ENCODE measurements around the gene RHOT2.
"Not testable (repeated sequence)": the region's sequence is repeated elsewhere in the genome, so short reads cannot be mapped to it uniquely, and the experiment has no call there.

RHOT2 gene

DNA sequence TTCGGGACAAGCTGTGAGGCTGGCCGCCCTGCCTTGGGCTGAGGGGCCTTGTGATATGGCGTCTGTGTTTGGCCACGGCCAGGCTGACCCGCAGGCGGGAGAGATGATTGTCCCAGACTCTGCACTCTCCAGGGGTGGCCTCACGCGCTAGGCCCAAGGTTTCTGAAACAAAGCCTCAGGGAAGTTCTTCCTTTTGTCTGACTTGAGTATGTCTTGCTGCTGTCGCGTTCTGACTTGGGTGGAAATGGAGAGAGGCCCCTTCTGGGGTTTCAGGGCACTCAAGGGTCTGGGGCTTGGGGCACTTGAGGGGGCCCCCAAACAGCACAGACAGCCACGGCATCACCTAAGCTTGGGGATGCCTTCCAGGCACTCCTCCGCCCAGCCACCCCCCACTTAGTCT lies 43.2 kb downstream of the RHOT2 start:
- TF ChIP-seq, protein P1, sequence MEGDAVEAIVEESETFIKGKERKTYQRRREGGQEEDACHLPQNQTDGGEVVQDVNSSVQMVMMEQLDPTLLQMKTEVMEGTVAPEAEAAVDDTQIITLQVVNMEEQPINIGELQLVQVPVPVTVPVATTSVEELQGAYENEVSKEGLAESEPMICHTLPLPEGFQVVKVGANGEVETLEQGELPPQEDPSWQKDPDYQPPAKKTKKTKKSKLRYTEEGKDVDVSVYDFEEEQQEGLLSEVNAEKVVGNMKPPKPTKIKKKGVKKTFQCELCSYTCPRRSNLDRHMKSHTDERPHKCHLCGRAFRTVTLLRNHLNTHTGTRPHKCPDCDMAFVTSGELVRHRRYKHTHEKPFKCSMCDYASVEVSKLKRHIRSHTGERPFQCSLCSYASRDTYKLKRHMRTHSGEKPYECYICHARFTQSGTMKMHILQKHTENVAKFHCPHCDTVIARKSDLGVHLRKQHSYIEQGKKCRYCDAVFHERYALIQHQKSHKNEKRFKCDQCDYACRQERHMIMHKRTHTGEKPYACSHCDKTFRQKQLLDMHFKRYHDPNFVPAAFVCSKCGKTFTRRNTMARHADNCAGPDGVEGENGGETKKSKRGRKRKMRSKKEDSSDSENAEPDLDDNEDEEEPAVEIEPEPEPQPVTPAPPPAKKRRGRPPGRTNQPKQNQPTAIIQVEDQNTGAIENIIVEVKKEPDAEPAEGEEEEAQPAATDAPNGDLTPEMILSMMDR (IDR thresholded peaks at IDR 0.05; ENCODE audit: low read depth, low read length, missing control alignments) = no peak
- in situ Hi-C loops (cut with HindIII; ENCODE audit: low pct_ligation_motif_present, low sequenced_read_pairs) = loop anchor here (25.0 kb wide), 1 partner anchor 276 kb away; the partner anchor contains the start of gene SOX8
- no peak for DNase-seq
- no peak overlapping the region for H3K4me3 ChIP-seq (ENCODE audit: low read depth, low read length)
- no peaks in the 10 kb centered on the region for H3K36me3 ChIP-seq (replicated peaks)
- no peak overlapping the region for H3K27ac ChIP-seq
- H3K27me3 ChIP-seq (replicated peaks) = peaks cover 16% of the 10 kb centered on the region

DNA sequence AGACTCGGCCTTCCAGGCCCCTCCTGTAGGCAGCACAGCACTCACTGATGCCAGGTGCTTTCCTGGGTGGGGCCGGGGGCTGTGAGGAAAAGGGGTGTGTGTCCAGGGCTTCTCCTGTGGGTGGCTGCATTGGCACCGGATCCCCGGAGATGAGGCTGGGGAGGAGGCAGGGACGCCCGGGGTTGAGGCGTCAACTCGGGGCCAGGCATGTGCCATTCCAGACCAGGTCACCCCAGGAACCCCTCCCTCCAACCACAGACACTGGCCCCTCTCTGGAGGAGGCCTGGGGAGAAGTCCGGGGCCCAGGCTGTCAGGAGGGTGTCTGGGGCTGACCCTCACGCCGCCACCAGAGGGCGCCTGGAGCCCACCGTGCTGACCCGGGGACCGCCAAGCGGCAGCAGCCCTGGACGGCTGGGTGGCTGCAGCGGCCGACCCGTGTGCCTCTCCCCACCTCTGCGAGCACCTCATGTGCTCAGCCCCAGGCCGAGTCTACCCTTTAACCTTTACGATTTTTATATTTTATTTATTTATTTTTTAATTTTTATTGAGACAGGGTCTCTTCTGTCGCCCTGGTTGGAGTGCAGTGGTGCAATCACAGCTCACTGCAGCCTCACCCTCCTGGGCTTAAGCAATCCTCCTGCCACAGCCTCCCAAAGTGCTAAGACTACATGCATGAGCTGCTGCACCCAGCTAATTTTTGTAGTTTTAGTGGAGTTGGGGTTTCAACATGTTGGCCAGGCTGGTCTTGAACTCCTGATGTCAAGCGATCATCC lies 43.8 kb downstream of the RHOT2 start:
- DNase-seq = peak; percentile 46
- Histone ChIP-seq H3K27ac (no peak overlapping the region), H3K36me3 (replicated peaks) (no peaks in the 10 kb centered on the region), H3K4me3 (ENCODE audit: low read depth, low read length) (no peak overlapping the region), H3K27me3 (replicated peaks) (peaks cover 10% of the 10 kb centered on the region)
- in situ Hi-C loops (cut with HindIII; ENCODE audit: low pct_ligation_motif_present, low sequenced_read_pairs) = loop anchor here (25.0 kb wide), 1 partner anchor 276 kb away; the partner anchor contains the start of gene SOX8
- TF ChIP-seq, protein P1 (IDR thresholded peaks at IDR 0.05; ENCODE audit: low read depth, low read length, missing control alignments) = peak; percentile 83

DNA sequence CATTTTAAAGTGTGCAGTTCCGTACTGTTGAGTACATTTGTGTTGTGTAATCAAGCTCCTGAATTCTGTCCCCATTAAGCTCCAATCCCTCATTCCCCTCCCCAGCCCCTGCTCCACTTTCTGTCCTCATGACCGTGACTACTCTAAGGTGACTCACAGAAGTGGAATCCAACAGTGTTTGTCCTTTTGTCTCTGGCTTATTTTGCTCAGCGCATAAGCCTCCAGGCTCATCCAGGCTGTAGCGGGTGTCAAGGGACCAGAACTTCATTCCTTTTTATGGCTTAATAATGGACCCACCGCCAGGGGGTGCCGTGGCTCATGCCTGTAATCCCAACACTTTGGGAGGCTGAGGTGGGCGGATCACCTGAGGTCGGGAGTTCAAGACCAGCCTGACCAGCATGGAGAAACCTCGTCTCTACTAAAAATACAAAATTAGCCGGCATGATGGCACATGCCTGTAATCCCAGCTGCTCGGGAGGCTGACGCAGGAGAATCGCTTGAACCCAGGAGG lies 44.9 kb downstream of the RHOT2 start:
- TF ChIP-seq, protein P1 (IDR thresholded peaks at IDR 0.05; ENCODE audit: low read depth, low read length, missing control alignments) = peak; percentile 67
- peak overlapping the region; percentile 64 for H3K27ac ChIP-seq
- not testable (repeated sequence) for H3K27me3 ChIP-seq (replicated peaks); H3K4me3 ChIP-seq (ENCODE audit: low read depth, low read length); H3K36me3 ChIP-seq (replicated peaks)
- peak; percentile 94 for DNase-seq
- in situ Hi-C loops (cut with HindIII; ENCODE audit: low pct_ligation_motif_present, low sequenced_read_pairs) = loop anchor here (25.0 kb wide), 1 partner anchor 275 kb away; the partner anchor contains the start of gene SOX8

DNA sequence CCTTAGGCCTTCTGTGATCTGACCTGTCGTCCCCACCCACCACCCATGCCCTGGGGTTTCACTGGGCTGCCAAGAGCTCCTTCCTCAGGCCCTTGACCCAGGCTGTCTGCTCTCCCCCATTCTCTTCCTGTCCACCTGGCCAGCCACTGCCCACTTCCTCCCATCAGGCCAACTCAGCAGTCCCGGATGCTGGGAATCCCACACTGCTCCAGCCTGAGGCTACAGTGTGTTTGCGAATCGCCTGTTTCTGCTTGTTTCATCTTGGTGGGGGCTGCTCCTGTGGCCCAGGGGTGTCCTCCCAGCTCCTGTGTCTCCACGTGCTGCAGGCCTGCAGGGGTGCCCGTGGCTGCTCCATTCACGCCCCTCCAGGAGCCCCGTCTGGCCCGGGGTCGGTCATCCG lies 46.1 kb downstream of the RHOT2 start:
- in situ Hi-C loops (cut with HindIII; ENCODE audit: low pct_ligation_motif_present, low sequenced_read_pairs) = loop anchor here (25.0 kb wide), 1 partner anchor 273 kb away; the partner anchor contains the start of gene SOX8
- H3K4me3 ChIP-seq (ENCODE audit: low read depth, low read length) = peak overlapping the region; percentile 38
- DNase-seq = no peak
- peaks cover 2% of the 10 kb centered on the region for H3K36me3 ChIP-seq (replicated peaks)
- no peak overlapping the region for H3K27ac ChIP-seq
- TF ChIP-seq, protein P1 (IDR thresholded peaks at IDR 0.05; ENCODE audit: low read depth, low read length, missing control alignments) = no peak
- H3K27me3 ChIP-seq (replicated peaks) = no peaks in the 10 kb centered on the region

DNA sequence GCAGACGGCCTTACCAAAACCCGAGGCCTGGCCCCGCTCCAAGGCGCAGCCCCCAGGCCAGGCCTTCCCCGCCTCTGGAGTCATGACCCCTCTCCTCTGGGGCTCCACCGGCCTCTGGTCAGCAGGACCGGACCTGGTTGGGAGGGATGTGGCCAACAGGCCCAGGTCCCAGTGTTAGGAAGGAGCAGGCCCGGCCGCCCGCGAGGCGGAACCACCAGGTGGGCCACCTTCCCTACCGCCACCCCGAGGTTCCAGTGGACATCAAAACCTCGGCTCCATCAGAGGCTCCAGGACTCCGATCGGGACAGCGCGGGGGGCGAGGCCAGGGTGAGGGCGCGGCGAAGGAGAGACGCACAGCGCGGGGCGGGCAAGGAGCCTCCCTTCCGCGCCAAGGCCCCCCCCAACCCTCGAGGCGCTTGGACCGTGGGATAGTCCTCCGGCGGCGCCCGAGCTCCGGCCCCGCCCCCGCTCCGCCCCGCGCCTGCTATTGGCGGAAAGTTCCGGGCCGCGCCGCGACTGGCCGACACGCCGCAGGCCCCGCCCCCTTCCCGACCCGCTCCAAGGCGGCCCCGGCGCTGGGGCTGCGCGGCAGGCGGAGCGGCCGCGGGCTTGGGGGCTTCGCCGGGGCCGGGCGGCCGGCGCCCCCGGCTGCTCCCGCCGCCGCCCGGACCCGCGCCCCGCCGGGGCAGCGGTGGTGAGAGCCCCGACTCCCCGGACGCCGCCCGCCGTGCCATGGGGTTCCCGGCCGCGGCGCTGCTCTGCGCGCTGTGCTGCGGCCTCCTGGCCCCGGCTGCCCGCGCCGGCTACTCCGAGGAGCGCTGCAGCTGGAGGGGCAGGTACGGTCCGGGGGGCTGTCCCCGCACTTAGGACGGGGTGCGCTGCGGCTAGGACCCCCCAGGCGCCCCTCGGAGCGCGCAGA lies 46.9 kb downstream of the RHOT2 start, which contains the start of gene METRN:
TSS of gene METRN (plus strand) at position 561 of the 919 bp plus-strand sequence. CDS start at position 733, 172 bp downstream.
- Histone ChIP-seq H3K27ac (peak within 1 kb of the TSS; percentile 30), H3K36me3 (replicated peaks) (peaks cover 2% of the 10 kb centered on the region), H3K4me3 (ENCODE audit: low read depth, low read length) (peak within 1 kb of the TSS; percentile 61), H3K27me3 (replicated peaks) (no peaks in the 10 kb centered on the region)
- DNase-seq = peak; percentile 73
- TF ChIP-seq, protein P1 (IDR thresholded peaks at IDR 0.05; ENCODE audit: low read depth, low read length, missing control alignments) = no peak
- in situ Hi-C loops (cut with HindIII; ENCODE audit: low pct_ligation_motif_present, low sequenced_read_pairs) = loop anchor here (25.0 kb wide), 1 partner anchor 272 kb away; the partner anchor contains the start of gene SOX8

Measured in brain microvascular endothelial cell (primary cell).